GM23338 (cell line): ENCODE data around the gene ATP10A. TPM values are rescaled to one million over a fixed set of nuclear protein-coding genes. Genes with fewer than 3 reads are reported as not detected.

Experiments
- ATAC-seq: fragments of 200-7000 bp; cut with Tn5 transposase; 3 replicates; pipeline ENCODE4 v1.9.1; 2020
- DNase-seq: peaks from one replicate; pipeline ENCODE4 v3.0.0-alpha.2; 2015; ENCODE audit warnings: low spot score
- H2AFZ ChIP-seq: fragments of 200-600 bp; sonication (generic); 2 replicates; pipeline ENCODE4 v1.8.0; 2016; ENCODE audit warnings: antibody characterized with exemption, mild to moderate bottlenecking, moderate library complexity
- H3F3A ChIP-seq: fragments of 200-600 bp; sonication (generic); replicated peaks from 2 replicates; pipeline ENCODE4 v1.8.0; 2017; ENCODE audit warnings: antibody characterized with exemption, mixed run types, low read depth
- H3K27ac ChIP-seq: fragments of 200-600 bp; sonication (generic); 2 replicates; pipeline ENCODE4 v1.6.1; 2016; ENCODE audit warnings: low read depth
- H3K27me3 ChIP-seq: fragments of 200-600 bp; sonication (generic); 2 replicates; pipeline ENCODE4 v1.8.0; 2016; ENCODE audit warnings: mild to moderate bottlenecking, mixed run types, moderate library complexity; ENCODE audit not compliant: insufficient read depth
- H3K36me3 ChIP-seq: fragments of 200-600 bp; sonication (generic); 2 replicates; pipeline ENCODE4 v1.8.0; 2016; ENCODE audit warnings: mild to moderate bottlenecking; ENCODE audit not compliant: insufficient read depth
- H3K4me1 ChIP-seq: fragments of 200-600 bp; sonication (generic); 2 replicates; pipeline ENCODE4 v1.8.0; 2016; ENCODE audit warnings: mild to moderate bottlenecking, moderate library complexity; ENCODE audit not compliant: insufficient read depth
- H3K4me2 ChIP-seq: fragments of 200-600 bp; sonication (generic); 2 replicates; pipeline ENCODE4 v1.7.1; 2017; ENCODE audit warnings: mixed run types
- H3K4me3 ChIP-seq: fragments of 200-600 bp; sonication (generic); 2 replicates; pipeline ENCODE4 v1.6.1; 2016; ENCODE audit warnings: mixed run types
- H3K79me2 ChIP-seq: fragments of 200-600 bp; sonication (generic); replicated peaks from 2 replicates; pipeline ENCODE4 v1.8.0; 2017; ENCODE audit warnings: mild to moderate bottlenecking; ENCODE audit not compliant: insufficient read depth
- H3K9me2 ChIP-seq: fragments of 200-600 bp; sonication (generic); 2 replicates; pipeline ENCODE4 v1.8.0; 2017; ENCODE audit not compliant: insufficient read depth
- H4K20me1 ChIP-seq: fragments of 200-600 bp; sonication (generic); replicated peaks from 2 replicates; pipeline ENCODE4 v1.8.0; 2017; ENCODE audit warnings: mild to moderate bottlenecking; ENCODE audit not compliant: insufficient read depth
- H3K27ac Mint-ChIP-seq: 2 replicates; pipeline ENCODE4 v1.8.0; 2020; ENCODE audit warnings: inconsistent platforms, mild to moderate bottlenecking, moderate library complexity, mixed read lengths
- H3K27me3 Mint-ChIP-seq: 3 replicates; pipeline ENCODE4 v1.8.0; 2022; ENCODE audit warnings: low read depth, mild to moderate bottlenecking, moderate library complexity, mixed read lengths, inconsistent platforms; ENCODE audit not compliant: insufficient read depth, poor library complexity
- H3K36me3 Mint-ChIP-seq: 3 replicates; pipeline ENCODE4 v1.8.0; 2021; ENCODE audit warnings: low read depth, mild to moderate bottlenecking, inconsistent platforms, moderate library complexity, mixed read lengths
- H3K4me1 Mint-ChIP-seq: 3 replicates; pipeline ENCODE4 v1.8.0; 2020; ENCODE audit warnings: mild to moderate bottlenecking, inconsistent platforms, mixed read lengths
- H3K4me3 Mint-ChIP-seq: 3 replicates; pipeline ENCODE4 v1.8.0; 2021; ENCODE audit warnings: moderate library complexity, mild to moderate bottlenecking, inconsistent platforms, mixed read lengths
- H3K9me3 Mint-ChIP-seq: 3 replicates; pipeline ENCODE4 v1.8.0; 2020; ENCODE audit warnings: moderate library complexity, mild to moderate bottlenecking, inconsistent platforms, mixed read lengths
- CREB1 ChIP-seq: fragments of 250-450 bp; sonication (Bioruptor Pico); IDR thresholded peaks from 2 replicates; pipeline ENCODE4 v1.5.0; 2020; ENCODE audit warnings: low read depth, mild to moderate bottlenecking, moderate library complexity
- CTCF ChIP-seq, 2 experiments: fragments of 200-600 bp in 1 of 2; sonication (generic) in 1 of 2; conservative IDR thresholded peaks; 2 replicates each; pipeline versions ENCODE4 v1.5.1 to v1.6.1; 2016 to 2017; ENCODE audit warnings: antibody characterized with exemption in 2 of 2, low read depth in 2 of 2, mild to moderate bottlenecking in 2 of 2, moderate library complexity in 1 of 2
- EZH2 ChIP-seq: fragments of 200-600 bp; sonication (generic); IDR thresholded peaks from one replicate; pipeline ENCODE4 v1.8.0; 2017; ENCODE audit warnings: antibody characterized with exemption, mild to moderate bottlenecking, low read depth; ENCODE audit not compliant: unreplicated experiment
- EZH2phosphoT487 ChIP-seq: fragments of 200-600 bp; sonication (generic); IDR thresholded peaks from one replicate; pipeline ENCODE4 v1.8.1; 2018; ENCODE audit warnings: antibody characterized with exemption; ENCODE audit not compliant: unreplicated experiment
- JUNB ChIP-seq: IDR thresholded peaks from one replicate; pipeline ENCODE4 v1.6.1; 2016; ENCODE audit warnings: antibody characterized with exemption; ENCODE audit not compliant: unreplicated experiment
- NANOG ChIP-seq: IDR thresholded peaks from 2 replicates; pipeline ENCODE4 v1.6.1; 2016; ENCODE audit warnings: antibody characterized with exemption, borderline replicate concordance
- POLR2AphosphoS5 ChIP-seq: IDR thresholded peaks from 2 replicates; pipeline ENCODE4 v1.6.1; 2016; ENCODE audit warnings: antibody characterized with exemption, low read depth
- REST ChIP-seq: IDR thresholded peaks from one replicate; pipeline ENCODE4 v1.6.1; 2018; ENCODE audit warnings: antibody characterized with exemption; ENCODE audit not compliant: unreplicated experiment
- STAT1 ChIP-seq: IDR thresholded peaks from one replicate; pipeline ENCODE4 v1.6.1; 2016; ENCODE audit warnings: antibody characterized with exemption; ENCODE audit not compliant: unreplicated experiment
- ZNF114 ChIP-seq: fragments of 250-450 bp; sonication (Bioruptor Pico); IDR thresholded peaks from 2 replicates; pipeline ENCODE4 v1.5.0; 2020; ENCODE audit warnings: mild to moderate bottlenecking, moderate library complexity
- ZNF331 ChIP-seq: fragments of 250-450 bp; sonication (Bioruptor Pico); IDR thresholded peaks from 2 replicates; pipeline ENCODE4 v1.5.0; 2020; ENCODE audit warnings: low read depth, mild to moderate bottlenecking, moderate library complexity
- polyA plus RNA-seq: library from polyadenylated mRNA; unstranded; fragments of >200 nt; fragmentation: Nextera tagmentation; extraction: Ambion mirVana; gene quantifications from 2 replicates; pipeline ENCODE4 v1.2.1, GENCODE V29; 2016
- total RNA-seq: library from RNA; depleted of rRNA; stranded (reverse); fragments of >200 nt; shearing (Covaris generic); gene quantifications from 2 replicates; pipeline ENCODE4 v1.2.3, GENCODE V29; 2014
- TF ChIP-seq, protein P1 (sequence below): fragments of 250-450 bp; sonication (Bioruptor Pico); IDR thresholded peaks from 2 replicates; pipeline ENCODE4 v1.5.0; 2020; ENCODE audit warnings: mild to moderate bottlenecking, moderate library complexity

Gene ATP10A
- total and polyA plus RNA-seq, 2 experiments from 2014 or later: 0.36 to 5.6 TPM

- no peak overlapping the region for H3K4me2 ChIP-seq
Observed at GRCh38 chr15:25678500-25678855, 184.6 kb downstream of the ATP10A start.

More at GRCh38 chr15:25678500-25678855, 184.6 kb downstream of the ATP10A start:
- Histone ChIP-seq H3K4me1 (no peaks in the 10 kb centered on the region; the same call in 1 of the 2 replicates), H3K36me3 (no peaks in the 10 kb centered on the region), H4K20me1 (no peaks in the 10 kb centered on the region), H3K79me2 (no peaks in the 10 kb centered on the region), H2AFZ (no peak overlapping the region), H3K27ac (no peak overlapping the region), H3F3A (no peaks in the 10 kb centered on the region), H3K9me2 (no peaks in the 10 kb centered on the region), H3K4me3 (no peak overlapping the region), H3K27me3 (no peaks in the 10 kb centered on the region)
- H3K4me3 Mint-ChIP-seq: no peak overlapping the region
- no peak overlapping the region for H3K27ac Mint-ChIP-seq
- peaks cover 6% of the 10 kb centered on the region for H3K9me3 Mint-ChIP-seq
- H3K4me1 Mint-ChIP-seq: peaks cover 31% of the 10 kb centered on the region
- peaks cover 10% of the 10 kb centered on the region; the same call in 2 of the 3 replicates for H3K36me3 Mint-ChIP-seq
- peaks cover 6% of the 10 kb centered on the region for H3K27me3 Mint-ChIP-seq
- no peak for TF ChIP-seq EZH2
- TF ChIP-seq REST: no peak
- TF ChIP-seq STAT1: no peak
- no peak for TF ChIP-seq CREB1 (CRISPR knock-in tag)
- no peak for TF ChIP-seq EZH2phosphoT487
- no peak for TF ChIP-seq ZNF331 (CRISPR knock-in tag)
- TF ChIP-seq CTCF (conservative IDR thresholded peaks at IDR 0.05; ENCODE audit: low read depth in 2 of 2): no peak
- no peak for TF ChIP-seq NANOG
- TF ChIP-seq JUNB: no peak
- no peak for TF ChIP-seq ZNF114 (CRISPR knock-in tag)
- TF ChIP-seq POLR2AphosphoS5: no peak
- TF ChIP-seq, protein P1, sequence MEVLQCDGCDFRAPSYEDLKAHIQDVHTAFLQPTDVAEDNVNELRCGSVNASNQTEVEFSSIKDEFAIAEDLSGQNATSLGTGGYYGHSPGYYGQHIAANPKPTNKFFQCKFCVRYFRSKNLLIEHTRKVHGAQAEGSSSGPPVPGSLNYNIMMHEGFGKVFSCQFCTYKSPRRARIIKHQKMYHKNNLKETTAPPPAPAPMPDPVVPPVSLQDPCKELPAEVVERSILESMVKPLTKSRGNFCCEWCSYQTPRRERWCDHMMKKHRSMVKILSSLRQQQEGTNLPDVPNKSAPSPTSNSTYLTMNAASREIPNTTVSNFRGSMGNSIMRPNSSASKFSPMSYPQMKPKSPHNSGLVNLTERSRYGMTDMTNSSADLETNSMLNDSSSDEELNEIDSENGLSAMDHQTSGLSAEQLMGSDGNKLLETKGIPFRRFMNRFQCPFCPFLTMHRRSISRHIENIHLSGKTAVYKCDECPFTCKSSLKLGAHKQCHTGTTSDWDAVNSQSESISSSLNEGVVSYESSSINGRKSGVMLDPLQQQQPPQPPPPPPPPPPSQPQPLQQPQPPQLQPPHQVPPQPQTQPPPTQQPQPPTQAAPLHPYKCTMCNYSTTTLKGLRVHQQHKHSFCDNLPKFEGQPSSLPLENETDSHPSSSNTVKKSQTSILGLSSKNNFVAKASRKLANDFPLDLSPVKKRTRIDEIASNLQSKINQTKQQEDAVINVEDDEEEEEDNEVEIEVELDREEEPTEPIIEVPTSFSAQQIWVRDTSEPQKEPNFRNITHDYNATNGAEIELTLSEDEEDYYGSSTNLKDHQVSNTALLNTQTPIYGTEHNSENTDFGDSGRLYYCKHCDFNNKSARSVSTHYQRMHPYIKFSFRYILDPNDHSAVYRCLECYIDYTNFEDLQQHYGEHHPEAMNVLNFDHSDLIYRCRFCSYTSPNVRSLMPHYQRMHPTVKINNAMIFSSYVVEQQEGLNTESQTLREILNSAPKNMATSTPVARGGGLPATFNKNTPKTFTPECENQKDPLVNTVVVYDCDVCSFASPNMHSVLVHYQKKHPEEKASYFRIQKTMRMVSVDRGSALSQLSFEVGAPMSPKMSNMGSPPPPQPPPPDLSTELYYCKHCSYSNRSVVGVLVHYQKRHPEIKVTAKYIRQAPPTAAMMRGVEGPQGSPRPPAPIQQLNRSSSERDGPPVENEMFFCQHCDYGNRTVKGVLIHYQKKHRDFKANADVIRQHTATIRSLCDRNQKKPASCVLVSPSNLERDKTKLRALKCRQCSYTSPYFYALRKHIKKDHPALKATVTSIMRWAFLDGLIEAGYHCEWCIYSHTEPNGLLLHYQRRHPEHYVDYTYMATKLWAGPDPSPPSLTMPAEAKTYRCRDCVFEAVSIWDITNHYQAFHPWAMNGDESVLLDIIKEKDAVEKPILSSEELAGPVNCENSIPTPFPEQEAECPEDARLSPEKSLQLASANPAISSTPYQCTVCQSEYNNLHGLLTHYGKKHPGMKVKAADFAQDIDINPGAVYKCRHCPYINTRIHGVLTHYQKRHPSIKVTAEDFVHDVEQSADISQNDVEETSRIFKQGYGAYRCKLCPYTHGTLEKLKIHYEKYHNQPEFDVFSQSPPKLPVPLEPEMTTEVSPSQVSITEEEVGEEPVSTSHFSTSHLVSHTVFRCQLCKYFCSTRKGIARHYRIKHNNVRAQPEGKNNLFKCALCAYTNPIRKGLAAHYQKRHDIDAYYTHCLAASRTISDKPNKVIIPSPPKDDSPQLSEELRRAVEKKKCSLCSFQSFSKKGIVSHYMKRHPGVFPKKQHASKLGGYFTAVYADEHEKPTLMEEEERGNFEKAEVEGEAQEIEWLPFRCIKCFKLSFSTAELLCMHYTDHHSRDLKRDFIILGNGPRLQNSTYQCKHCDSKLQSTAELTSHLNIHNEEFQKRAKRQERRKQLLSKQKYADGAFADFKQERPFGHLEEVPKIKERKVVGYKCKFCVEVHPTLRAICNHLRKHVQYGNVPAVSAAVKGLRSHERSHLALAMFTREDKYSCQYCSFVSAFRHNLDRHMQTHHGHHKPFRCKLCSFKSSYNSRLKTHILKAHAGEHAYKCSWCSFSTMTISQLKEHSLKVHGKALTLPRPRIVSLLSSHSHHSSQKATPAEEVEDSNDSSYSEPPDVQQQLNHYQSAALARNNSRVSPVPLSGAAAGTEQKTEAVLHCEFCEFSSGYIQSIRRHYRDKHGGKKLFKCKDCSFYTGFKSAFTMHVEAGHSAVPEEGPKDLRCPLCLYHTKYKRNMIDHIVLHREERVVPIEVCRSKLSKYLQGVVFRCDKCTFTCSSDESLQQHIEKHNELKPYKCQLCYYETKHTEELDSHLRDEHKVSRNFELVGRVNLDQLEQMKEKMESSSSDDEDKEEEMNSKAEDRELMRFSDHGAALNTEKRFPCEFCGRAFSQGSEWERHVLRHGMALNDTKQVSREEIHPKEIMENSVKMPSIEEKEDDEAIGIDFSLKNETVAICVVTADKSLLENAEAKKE (CRISPR knock-in tag): no peak
- ATAC-seq (no peak), DNase-seq (no peak)
